HEK293T (cell line): ENCODE data around the gene RNF212.

ENCODE experiments used
- BHLHE40 ChIP-seq: fragments of 450-650 bp; IDR thresholded peaks from 2 replicates; pipeline ENCODE4 v1.6.1; 2016; ENCODE audit warnings: mild to moderate bottlenecking, moderate library complexity, borderline replicate concordance
- FOXM1 ChIP-seq: fragments of 450-650 bp; IDR thresholded peaks from 2 replicates; pipeline ENCODE4 v1.6.1; 2017; ENCODE audit warnings: mild to moderate bottlenecking, borderline replicate concordance
- SP1 ChIP-seq: fragments of 450-650 bp; IDR thresholded peaks from 2 replicates; pipeline ENCODE4 v1.6.1; 2017
- SUZ12 ChIP-seq: fragments of 450-650 bp; IDR thresholded peaks from 2 replicates; pipeline ENCODE4 v1.6.1; 2016; ENCODE audit warnings: mild to moderate bottlenecking

GRCh38 chr4:1160351-1160750, 47.0 kb upstream of the RNF212 start:
- TF ChIP-seq SP1 (no peak), SUZ12 (no peak), BHLHE40 (no peak), FOXM1 (no peak)
